PC-9 (cell line): ENCODE data around the gene TGDS. TPM values are rescaled to one million over a fixed set of nuclear protein-coding genes. Genes with fewer than 3 reads are reported as not detected.

Source experiments
- BruUV-seq: library from RNA; stranded (reverse); fragments of 400-500 nt; replicated peaks from 2 replicates; lab custom pipeline; 2021; lab: Mats Ljungman, UMichigan
- CTCF ChIA-PET: fragments of 300-600 bp; sonication (Branson Sonifier 250); formaldehyde crosslinking; loops from one replicate; lab custom pipeline; 2022; ENCODE audit warnings: antibody characterized with exemption; lab: Charles Lee
- POLR2A ChIA-PET: fragments of 300-600 bp; sonication (Branson Sonifier 250); formaldehyde crosslinking; loops from one replicate; lab custom pipeline; 2022; ENCODE audit warnings: antibody characterized with exemption; ENCODE audit not compliant: unreplicated experiment; lab: Charles Lee
- DNase-seq, 2 experiments: peaks; one replicate each; pipeline versions ENCODE4 v3.0.0 to v3.0.0-alpha.2; 2015 to 2022; ENCODE audit warnings: mixed read lengths in 1 of 2
- H2AFZ ChIP-seq: fragments of 200-600 bp; sonication (generic); 2 replicates; pipeline ENCODE4 v1.8.1; 2017; ENCODE audit warnings: antibody characterized with exemption
- H3F3A ChIP-seq: fragments of 200-600 bp; sonication (generic); 2 replicates; pipeline ENCODE4 v1.8.1; 2017; ENCODE audit warnings: antibody characterized with exemption, mild to moderate bottlenecking, low read depth; ENCODE audit not compliant: insufficient read depth
- H3K27ac ChIP-seq: fragments of 200-600 bp; sonication (generic); 2 replicates; pipeline ENCODE4 v1.6.1; 2016; ENCODE audit warnings: mixed run types
- H3K27me3 ChIP-seq: fragments of 200-600 bp; sonication (generic); 2 replicates; pipeline ENCODE4 v1.6.1; 2016; ENCODE audit warnings: low read depth, mixed run types; ENCODE audit not compliant: insufficient read depth
- H3K36me3 ChIP-seq: fragments of 200-600 bp; sonication (generic); 2 replicates; pipeline ENCODE4 v1.6.1; 2016; ENCODE audit warnings: low read depth, mixed run types
- H3K4me1 ChIP-seq: fragments of 200-600 bp; sonication (generic); replicated peaks from 2 replicates; pipeline ENCODE4 v1.6.1; 2016; ENCODE audit warnings: mixed run types; ENCODE audit not compliant: insufficient read depth
- H3K4me2 ChIP-seq: fragments of 200-600 bp; sonication (generic); 2 replicates; pipeline ENCODE4 v1.6.1; 2017; ENCODE audit warnings: mixed run types
- H3K4me3 ChIP-seq: fragments of 200-600 bp; sonication (generic); 2 replicates; pipeline ENCODE4 v1.6.1; 2016; ENCODE audit warnings: mixed run types
- H3K79me2 ChIP-seq: fragments of 200-600 bp; sonication (generic); 2 replicates; pipeline ENCODE4 v1.6.1; 2017; ENCODE audit warnings: low read depth, mixed run types
- H3K9me2 ChIP-seq: fragments of 200-600 bp; sonication (generic); 2 replicates; pipeline ENCODE4 v1.8.1; 2017; ENCODE audit warnings: mild to moderate bottlenecking; ENCODE audit not compliant: insufficient read depth
- H3K9me3 ChIP-seq: fragments of 200-600 bp; sonication (generic); 2 replicates; pipeline ENCODE4 v1.8.1; 2016; ENCODE audit warnings: low read depth; ENCODE audit not compliant: insufficient read depth
- H4K20me1 ChIP-seq: fragments of 200-600 bp; sonication (generic); 2 replicates; pipeline ENCODE4 v1.8.1; 2017; ENCODE audit not compliant: insufficient read depth
- CTCF ChIP-seq: fragments of 200-600 bp; sonication (generic); conservative IDR thresholded peaks from 2 replicates; pipeline ENCODE4 v1.6.1; 2017; ENCODE audit warnings: mixed run types, antibody characterized with exemption, mild to moderate bottlenecking, moderate library complexity
- EZH2 ChIP-seq: fragments of 200-600 bp; sonication (generic); IDR thresholded peaks from 2 replicates; pipeline ENCODE4 v1.8.0; 2017; ENCODE audit warnings: antibody characterized with exemption, low read depth
- intact Hi-C: fragments of 100-400 bp; cut with micrococcal nuclease; formaldehyde crosslinking; loops from one replicate; pipeline ENCODE4 v1.10.0; 2022; ENCODE audit not compliant: unreplicated experiment
- total RNA-seq: library from RNA; stranded (reverse); gene quantifications from 2 replicates; pipeline ENCODE4 v1.2.3, GENCODE V29; 2021

Gene TGDS
- total RNA-seq, 1 experiment from 2014 or later: 6.2 TPM

DNA sequence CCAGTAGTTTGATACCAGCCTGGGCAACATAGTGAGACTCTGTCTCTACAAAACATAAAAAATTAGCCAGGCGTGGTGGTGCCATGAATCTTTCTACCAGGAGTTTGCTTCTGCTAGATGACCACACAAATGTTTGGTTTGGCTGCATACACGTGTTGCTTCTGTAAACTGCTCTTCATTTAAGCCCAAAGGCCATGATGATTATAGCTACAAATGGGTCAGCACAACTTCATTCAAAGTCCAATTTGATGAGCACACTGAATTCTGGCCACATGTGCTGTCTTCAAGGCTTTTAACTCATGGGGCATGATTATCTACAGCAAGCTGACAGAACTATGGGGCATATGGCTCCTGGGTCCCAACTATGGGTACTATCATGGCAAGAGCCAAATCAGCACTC lies 70.2 kb downstream of the TGDS start:
- TF ChIP-seq EZH2 (no peak), CTCF (no peak)
- intact Hi-C loops: no loop called here
- Histone ChIP-seq H3K9me2 (no peaks in the 10 kb centered on the region), H3K4me3 (no peak overlapping the region), H3F3A (no peaks in the 10 kb centered on the region), H3K9me3 (no peaks in the 10 kb centered on the region), H3K4me1 (no peaks in the 10 kb centered on the region), H3K27me3 (peaks cover 31% of the 10 kb centered on the region), H3K27ac (no peak overlapping the region), H2AFZ (no peak overlapping the region), H3K36me3 (no peaks in the 10 kb centered on the region), H4K20me1 (no peaks in the 10 kb centered on the region), H3K79me2 (no peaks in the 10 kb centered on the region), H3K4me2 (no peak overlapping the region)
- no peak for DNase-seq
- no TSS peak for BruUV-seq
- ChIA-PET POLR2A (no interaction called here), CTCF (no interaction called here)

DNA sequence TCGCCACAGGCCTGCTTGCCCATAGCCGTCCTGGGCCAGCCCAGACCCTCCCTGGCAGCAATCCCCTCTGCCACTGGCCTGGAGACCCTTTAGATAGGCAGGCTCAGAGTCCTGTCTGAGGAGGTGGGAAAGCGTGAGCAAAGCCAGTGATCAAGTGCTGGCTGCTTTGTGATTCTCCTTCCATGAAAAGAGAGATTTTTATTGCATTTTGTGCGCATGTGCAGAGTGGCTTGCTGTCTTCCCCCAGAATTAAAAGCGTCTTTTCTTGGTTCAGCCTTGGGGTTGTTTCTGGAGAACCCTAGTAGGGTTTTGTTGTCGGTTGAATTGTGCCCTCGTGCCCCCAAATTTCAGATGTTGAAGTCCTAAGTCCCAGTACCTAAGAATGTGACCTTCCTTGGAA lies 71.5 kb downstream of the TGDS start:
- TF ChIP-seq CTCF: no peak
- TF ChIP-seq EZH2: no peak
- Histone ChIP-seq H3F3A (no peaks in the 10 kb centered on the region), H3K4me1 (no peaks in the 10 kb centered on the region), H3K79me2 (no peaks in the 10 kb centered on the region), H2AFZ (no peak overlapping the region), H3K36me3 (no peaks in the 10 kb centered on the region), H3K27ac (no peak overlapping the region), H3K4me2 (no peak overlapping the region), H3K9me3 (no peaks in the 10 kb centered on the region), H4K20me1 (no peaks in the 10 kb centered on the region), H3K27me3 (peaks cover 31% of the 10 kb centered on the region), H3K4me3 (no peak overlapping the region), H3K9me2 (0 out of 2 replicates have a peak, but pooled peaks cover 3% of the 10 kb centered on the region)
- intact Hi-C loops: no loop called here
- BruUV-seq: no TSS peak
- POLR2A ChIA-PET: no interaction called here
- DNase-seq: no peak
- CTCF ChIA-PET: no interaction called here

Other genes starting within 250 kb of the TGDS start
- not detected in 2 replicates for gene DCT, start 116.5 kb downstream of the TGDS start, total RNA-seq
- 2.6 and 4.0 TPM in 2 replicates for gene GPR180, start 5.7 kb upstream of the TGDS start, total RNA-seq
- not detected in 2 replicates for gene SOX21, start 116.4 kb upstream of the TGDS start, total RNA-seq